Heart left ventricle (tissue), 16 donors: Measurements from ENCODE around the gene USP53. TPM values are rescaled to one million over a fixed set of nuclear protein-coding genes. Genes with fewer than 3 reads are reported as not detected.

Experiments used
- ATAC-seq, 4 donors: fragments of 200-7000 bp; cut with Tn5 transposase; one replicate each; pipeline ENCODE4 v1.9.1; 2020 to 2022; ENCODE audit warnings: moderate library complexity in 4 of 4, mild to moderate bottlenecking in 3 of 4, moderate number of reproducible peaks in 1 of 4
- DNase-seq, 5 donors: peaks; one replicate each; pipeline ENCODE4 v3.0.0-alpha.2; 2020
- H3K27ac ChIP-seq, 12 donors: fragments of 200-600 bp; sonication (generic) in 4 of 12; one replicate each; pipeline versions ENCODE4 v1.5.0 to v1.8.0; 2016 to 2022; ENCODE audit warnings: mild to moderate bottlenecking in 2 of 12
- H3K27me3 ChIP-seq, 9 donors: fragments of 200-600 bp; sonication (generic) in 2 of 9; one replicate each; pipeline versions ENCODE4 v1.5.1 to v1.8.0; 2016 to 2022; ENCODE audit warnings: mild to moderate bottlenecking in 3 of 9
- H3K36me3 ChIP-seq, 9 donors: fragments of 200-600 bp; sonication (generic) in 2 of 9; one replicate each; pipeline versions ENCODE4 v1.5.0 to v1.8.0; 2018 to 2022; ENCODE audit warnings: mild to moderate bottlenecking in 2 of 9
- H3K4me1 ChIP-seq, 12 donors: fragments of 200-600 bp; sonication (generic) in 4 of 12; one replicate each; pipeline versions ENCODE4 v1.5.0 to v1.8.0; 2016 to 2022; ENCODE audit warnings: mild to moderate bottlenecking in 3 of 12
- H3K4me3 ChIP-seq, 12 donors: fragments of 200-600 bp; sonication (generic) in 4 of 12; one replicate each; pipeline versions ENCODE4 v1.5.0 to v1.8.0; 2017 to 2022; ENCODE audit warnings: mild to moderate bottlenecking in 9 of 12, moderate library complexity in 4 of 12
- H3K9me3 ChIP-seq, 12 donors: fragments of 200-600 bp; sonication (generic) in 4 of 12; one replicate each; pipeline versions ENCODE4 v1.5.0 to v1.8.0; 2016 to 2022; ENCODE audit warnings: mild to moderate bottlenecking in 1 of 12
- POLR2A ChIP-seq, 2 donors: fragments of 450-650 bp; IDR thresholded peaks; one replicate each; pipeline ENCODE4 v1.6.1; 2017; ENCODE audit warnings: antibody characterized with exemption in 2 of 2, mild to moderate bottlenecking in 2 of 2, moderate library complexity in 2 of 2
- WGBS, 4 donors: extraction: QIAGEN DNeasy Blood & Tissue Kit in 2 of 4; methylation state at CpG; one replicate each; pipeline versions ENCODE4 v1.1.5 to v1.1.7; 2013 to 2018; 5-methylcytosine and 5-hydroxymethylcytosine counted together
- intact Hi-C, 10 donors: fragments of 100-400 bp; cut with DNase I; formaldehyde crosslinking; loops; one replicate each; pipeline versions ENCODE4 v1.11.1 to v1.14.2; 2022
- polyA plus RNA-seq, 2 donors: library from polyadenylated mRNA; stranded (reverse); fragments of 200-250 nt; gene quantifications; one replicate each; pipeline ENCODE4 v1.2.3, GENCODE V29; 2013
- total RNA-seq, 9 donors: library from RNA; depleted of rRNA in 2 of 9; stranded (reverse); fragments of >200 nt in 2 of 9; fragmentation: NEBNext Ultra II Directional in 3 of 9; extraction: Animal tissue kit (Norgen Biotek cat#: 25700) in 3 of 9; gene quantifications; one replicate each; pipeline versions ENCODE4 v1.1.0 to v1.2.4, GENCODE V29; 2016 to 2023
- TF ChIP-seq, protein P1 (sequence below), 12 donors: fragments of 200-600 bp; sonication (generic) in 4 of 12; IDR thresholded peaks; one replicate each; pipeline versions ENCODE4 v1.5.0 to v1.8.0; 2018 to 2022; ENCODE audit warnings: antibody characterized with exemption in 12 of 12, mild to moderate bottlenecking in 5 of 12
- donor health status: ischemic (EF 13 %, LVEDD 7.1; RV severe dilation, severe dysfunction).
- donor health status: healthy with polysubstance abuse.
- donor health status: DM: no; HTN: yes; CAD: no.
- donor health status: DM: no; HTN: no; CAD: no.
- donor health status: ischemic (EF 25% LVEDD 6.9; RV normal size, moderate dysfunction).
- donor health status: ischemic (EF 25% LVEDD 5.7; RV mildly dilated, moderate dysfunction).
- donor health status: healthy.
- donor health status: DM: yes; HTN: yes; CAD: no.
- donor health status: ischemic (EF 35%, LVEDD 5.7; RV mildly dilated, moderate dysfunction).
- donor health status: nonischemic (EF 11% LVEDD 7.7; RV severe dilation, severe dysfunction).
- donor health status: DM: yes; HTN: yes; CAD: no.
- donor health status: PGD.
- donor health status: ischemic (EF 29% LVEDD 5.4; RV normal size, mild dysfunction).
- donor health status: nonischemic (EF 23%, LVEDD 6.1; RV moderate dilation, normal function).

Gene USP53
- total and polyA plus RNA-seq, 11 donors = 24.2 to 52.9 (median 43.7) TPM

DNA sequence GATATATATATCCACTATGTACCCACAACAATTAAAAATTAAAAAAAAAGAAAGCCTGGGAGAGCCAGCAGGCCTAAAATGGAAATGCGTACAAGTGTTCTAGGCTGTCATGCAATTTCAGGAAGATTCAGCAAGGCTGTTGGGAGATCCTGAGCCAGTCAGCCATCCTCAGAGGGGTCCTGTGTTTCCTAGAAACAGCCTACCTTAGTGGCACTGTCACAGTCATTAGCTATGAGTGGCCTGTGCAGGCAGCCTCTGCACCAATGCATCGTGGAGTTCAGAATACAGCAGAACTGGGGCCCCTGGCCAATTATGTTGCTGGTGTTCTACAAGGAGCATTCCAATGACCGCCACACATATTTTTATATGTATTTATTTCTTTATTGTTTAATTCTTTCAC lies 21.0 kb upstream of the USP53 start:
- 90 to 93% (median 91%) methylated on average over 3 of the region's 3 CpGs for WGBS, 4 donors
- Histone ChIP-seq H3K27ac (no peak overlapping the region), H3K4me1 (peaks cover 0 to 17% (median 7%) of the 10 kb centered on the region in 12 donors), H3K9me3 (peaks cover 0 to 7% (median 0%) of the 10 kb centered on the region in 12 donors), H3K27me3 (no peaks in the 10 kb centered on the region), H3K36me3 (peaks cover 0 to 8% (median 0%) of the 10 kb centered on the region in 9 donors), H3K4me3 (no peak overlapping the region)
- TF ChIP-seq, protein P1, sequence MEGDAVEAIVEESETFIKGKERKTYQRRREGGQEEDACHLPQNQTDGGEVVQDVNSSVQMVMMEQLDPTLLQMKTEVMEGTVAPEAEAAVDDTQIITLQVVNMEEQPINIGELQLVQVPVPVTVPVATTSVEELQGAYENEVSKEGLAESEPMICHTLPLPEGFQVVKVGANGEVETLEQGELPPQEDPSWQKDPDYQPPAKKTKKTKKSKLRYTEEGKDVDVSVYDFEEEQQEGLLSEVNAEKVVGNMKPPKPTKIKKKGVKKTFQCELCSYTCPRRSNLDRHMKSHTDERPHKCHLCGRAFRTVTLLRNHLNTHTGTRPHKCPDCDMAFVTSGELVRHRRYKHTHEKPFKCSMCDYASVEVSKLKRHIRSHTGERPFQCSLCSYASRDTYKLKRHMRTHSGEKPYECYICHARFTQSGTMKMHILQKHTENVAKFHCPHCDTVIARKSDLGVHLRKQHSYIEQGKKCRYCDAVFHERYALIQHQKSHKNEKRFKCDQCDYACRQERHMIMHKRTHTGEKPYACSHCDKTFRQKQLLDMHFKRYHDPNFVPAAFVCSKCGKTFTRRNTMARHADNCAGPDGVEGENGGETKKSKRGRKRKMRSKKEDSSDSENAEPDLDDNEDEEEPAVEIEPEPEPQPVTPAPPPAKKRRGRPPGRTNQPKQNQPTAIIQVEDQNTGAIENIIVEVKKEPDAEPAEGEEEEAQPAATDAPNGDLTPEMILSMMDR (IDR thresholded peaks at IDR 0.05) = no peak
- no peak for TF ChIP-seq POLR2A (IDR thresholded peaks at IDR 0.05)
- DNase-seq (no peak), ATAC-seq (peak in 2 of 4 donors; percentile 20 to 59)
- intact Hi-C loops = no loop called here

DNA sequence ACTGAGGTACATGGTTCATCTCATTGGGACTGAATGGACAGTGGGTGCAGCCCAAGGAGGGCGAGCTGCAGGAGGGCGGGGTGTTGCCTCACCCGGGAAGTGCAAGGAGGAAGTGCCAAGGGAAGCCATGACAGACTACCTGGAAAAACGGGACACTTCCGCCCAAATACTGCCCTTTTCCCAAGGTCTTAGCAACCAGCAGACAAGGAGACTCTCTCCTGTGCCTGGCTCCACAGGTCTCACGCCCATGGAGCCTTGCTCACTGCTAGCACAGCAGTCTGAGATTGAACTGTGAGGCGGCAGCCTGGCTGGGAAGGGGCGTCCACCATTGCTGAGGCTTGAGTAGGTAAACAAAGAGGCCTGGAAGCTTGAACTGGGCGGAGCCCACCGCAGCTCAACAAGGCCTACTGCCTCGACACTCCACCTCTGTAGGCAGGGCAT lies 14.7 kb upstream of the USP53 start:
- Histone ChIP-seq H3K27me3 (no peaks in the 10 kb centered on the region), H3K9me3 (peaks cover 0 to 7% (median 0%) of the 10 kb centered on the region in 12 donors), H3K27ac (no peak overlapping the region), H3K4me1 (no peaks in the 10 kb centered on the region), H3K36me3 (no peaks in the 10 kb centered on the region), H3K4me3 (no peak overlapping the region)
- 91 to 93% (median 92%) methylated on average over 11 of the region's 11 CpGs for WGBS, 4 donors
- TF ChIP-seq, protein P1 (IDR thresholded peaks at IDR 0.05) = no peak
- no peak for TF ChIP-seq POLR2A (IDR thresholded peaks at IDR 0.05)
- DNase-seq (peak in 1 of 5 donors; percentile 19), ATAC-seq (no peak)
- intact Hi-C loops = no loop called here

DNA sequence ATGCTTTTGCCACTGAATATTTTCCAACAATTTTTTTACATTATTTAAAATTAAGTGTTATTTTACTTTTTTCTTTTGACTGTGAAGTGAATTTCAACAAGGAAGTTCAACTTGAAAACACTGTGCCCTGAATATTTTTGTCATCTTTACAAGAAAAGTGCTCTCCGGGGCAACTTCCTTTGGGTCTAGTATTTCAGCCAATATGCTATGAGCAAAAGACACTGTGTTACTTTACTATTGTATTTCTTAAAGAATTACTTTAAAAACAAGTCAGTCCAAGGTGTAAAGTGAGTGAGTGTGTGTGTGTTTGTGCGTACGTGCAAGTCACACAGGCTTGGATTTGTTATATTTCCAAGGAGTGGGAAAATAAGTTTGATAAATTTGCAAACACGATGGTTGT lies 7.6 kb upstream of the USP53 start:
- intact Hi-C loops = loop anchor here in 2 of 10 donors (5.0 kb wide), 2 partner anchors 163 to 223 kb away; no protein-coding TSS in a partner anchor

DNA sequence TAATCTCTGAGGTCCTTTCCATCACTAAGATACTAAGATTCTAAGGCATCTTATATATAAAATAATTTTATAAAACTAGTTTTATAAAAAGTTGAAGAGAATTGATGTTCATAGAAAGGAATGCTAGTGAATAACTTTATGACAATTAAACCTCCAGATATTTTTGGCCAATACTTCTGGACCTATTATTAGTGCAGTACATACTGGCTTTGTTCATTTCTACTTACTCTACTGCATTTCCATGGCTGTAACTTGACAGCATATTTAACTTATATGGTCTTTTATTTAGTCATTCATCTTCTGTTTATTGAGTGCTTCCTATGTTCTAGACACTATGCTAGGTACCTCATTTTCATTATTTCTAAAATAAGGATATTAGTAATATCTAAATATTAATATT lies 6.8 kb upstream of the USP53 start:
- DNase-seq (no peak), ATAC-seq (peak in 3 of 4 donors; percentile 10 to 42 (median 34))
- Histone ChIP-seq H3K27ac (peak overlapping the region; percentile 40 to 86 (median 74)), H3K27me3 (no peaks in the 10 kb centered on the region), H3K36me3 (no peaks in the 10 kb centered on the region), H3K4me3 (no peak overlapping the region), H3K4me1 (peaks cover 0 to 47% (median 30%) of the 10 kb centered on the region in 12 donors), H3K9me3 (no peaks in the 10 kb centered on the region)
- TF ChIP-seq, protein P1 (IDR thresholded peaks at IDR 0.05) = no peak
- no peak for TF ChIP-seq POLR2A (IDR thresholded peaks at IDR 0.05)
- intact Hi-C loops = loop anchor here in 2 of 10 donors (5.0 kb wide), 2 partner anchors 163 to 223 kb away; no protein-coding TSS in a partner anchor

More for the DNA sequence above, 7.6 kb upstream of the USP53 start:
- Histone ChIP-seq H3K4me1 (peaks cover 0 to 47% (median 28%) of the 10 kb centered on the region in 12 donors), H3K27me3 (no peaks in the 10 kb centered on the region), H3K36me3 (no peaks in the 10 kb centered on the region), H3K27ac (peak overlapping the region; percentile 40 to 86 (median 74)), H3K9me3 (no peaks in the 10 kb centered on the region), H3K4me3 (peak overlapping the region in 1 of 12 donors; percentile 14)
- WGBS, 4 donors = 48 to 61% (median 54%) methylated on average over 4 of the region's 4 CpGs
- no peak for TF ChIP-seq POLR2A (IDR thresholded peaks at IDR 0.05)
- ATAC-seq (peak in 3 of 4 donors; percentile 12 to 38 (median 25)), DNase-seq (no peak)
